ENCODE measurements around the gene TMEM256.

DNA sequence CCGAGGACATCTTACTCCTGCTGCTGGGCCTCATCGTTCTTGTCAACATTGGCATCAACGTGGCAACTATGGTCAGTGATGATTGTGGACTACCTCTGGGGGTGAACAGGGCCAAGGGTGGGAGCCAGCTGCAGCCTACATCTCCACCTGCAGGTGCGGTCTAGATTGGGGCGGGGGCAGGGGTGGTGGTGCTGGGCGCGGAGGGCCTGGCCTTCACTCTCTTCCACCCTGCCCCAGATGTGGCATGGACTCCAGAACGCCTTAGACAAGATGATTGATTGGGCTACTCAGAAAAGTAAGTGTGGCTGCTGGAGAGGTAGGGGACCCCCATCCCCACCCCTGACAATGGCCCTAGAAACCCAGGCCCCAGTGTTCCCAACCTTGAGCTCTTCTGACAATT lies 21.9 kb upstream of the TMEM256 start:
- TF ChIP-seq POLR2A (IDR thresholded peaks at IDR 0.05), result no peak
- TF ChIP-seq, protein P1, sequence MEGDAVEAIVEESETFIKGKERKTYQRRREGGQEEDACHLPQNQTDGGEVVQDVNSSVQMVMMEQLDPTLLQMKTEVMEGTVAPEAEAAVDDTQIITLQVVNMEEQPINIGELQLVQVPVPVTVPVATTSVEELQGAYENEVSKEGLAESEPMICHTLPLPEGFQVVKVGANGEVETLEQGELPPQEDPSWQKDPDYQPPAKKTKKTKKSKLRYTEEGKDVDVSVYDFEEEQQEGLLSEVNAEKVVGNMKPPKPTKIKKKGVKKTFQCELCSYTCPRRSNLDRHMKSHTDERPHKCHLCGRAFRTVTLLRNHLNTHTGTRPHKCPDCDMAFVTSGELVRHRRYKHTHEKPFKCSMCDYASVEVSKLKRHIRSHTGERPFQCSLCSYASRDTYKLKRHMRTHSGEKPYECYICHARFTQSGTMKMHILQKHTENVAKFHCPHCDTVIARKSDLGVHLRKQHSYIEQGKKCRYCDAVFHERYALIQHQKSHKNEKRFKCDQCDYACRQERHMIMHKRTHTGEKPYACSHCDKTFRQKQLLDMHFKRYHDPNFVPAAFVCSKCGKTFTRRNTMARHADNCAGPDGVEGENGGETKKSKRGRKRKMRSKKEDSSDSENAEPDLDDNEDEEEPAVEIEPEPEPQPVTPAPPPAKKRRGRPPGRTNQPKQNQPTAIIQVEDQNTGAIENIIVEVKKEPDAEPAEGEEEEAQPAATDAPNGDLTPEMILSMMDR (IDR thresholded peaks at IDR 0.05), result no peak

Measured in tibial nerve (tissue), 3 donors.